K562 (cell line): ENCODE measurements around the gene HKDC1. TPM values are rescaled to one million over a fixed set of nuclear protein-coding genes. Genes with fewer than 3 reads are reported as not detected.

ENCODE experiments used
- ATF3 ChIP-seq, 2 experiments: fragments of 450-650 bp in 1 of 2; sonication (generic) in 1 of 2; formaldehyde crosslinking in 1 of 2; IDR thresholded peaks in 1 of 2; conservative IDR thresholded peaks in 1 of 2; 2 replicates each; pipeline versions ENCODE4 v1.6.1 to v1.8.1; 2016 to 2023; ENCODE audit warnings: mild to moderate bottlenecking in 2 of 2, moderate library complexity in 2 of 2, inconsistent platforms in 1 of 2, missing genetic modification reagents in 1 of 2
- BRD4 ChIP-seq: fragments of 200-600 bp; sonication (generic); IDR thresholded peaks from 2 replicates; pipeline ENCODE4 v1.6.1; 2017; ENCODE audit warnings: inconsistent platforms
- DMBX1 ChIP-seq: fragments of 250-450 bp; sonication (Bioruptor Pico); IDR thresholded peaks from 2 replicates; pipeline ENCODE4 v1.8.0; 2022; ENCODE audit warnings: inconsistent platforms, mild to moderate bottlenecking, moderate library complexity, borderline replicate concordance
- E2F8 ChIP-seq: fragments of 450-650 bp; IDR thresholded peaks from 2 replicates; pipeline ENCODE4 v1.7.1; 2018; ENCODE audit warnings: mild to moderate bottlenecking, low read depth; ENCODE audit not compliant: partially characterized antibody
- FOXJ2 ChIP-seq: fragments of 200-800 bp; sonication (Bioruptor generic); IDR thresholded peaks from 2 replicates; pipeline ENCODE4 v1.6.1; 2016; ENCODE audit warnings: missing genetic modification characterization, missing compliant biosample characterization
- MGA ChIP-seq: fragments of 450-650 bp; IDR thresholded peaks from 2 replicates; pipeline ENCODE4 v1.6.1; 2016; ENCODE audit warnings: mild to moderate bottlenecking, moderate library complexity
- MTF1 ChIP-seq: fragments of 250-450 bp; sonication (Bioruptor Pico); IDR thresholded peaks from 2 replicates; pipeline ENCODE4 v1.9.0; 2021; ENCODE audit warnings: moderate library complexity, mild to moderate bottlenecking, inconsistent platforms, borderline replicate concordance
- NEUROD1 ChIP-seq: fragments of 150-350 bp; IDR thresholded peaks from 2 replicates; pipeline ENCODE4 v1.6.1; 2014; ENCODE audit warnings: borderline replicate concordance, low read length, low read depth; ENCODE audit not compliant: partially characterized antibody
- RAD21 ChIP-seq, 2 experiments: fragments of 250-450 bp in 1 of 2; fragments of 450-650 bp in 1 of 2; sonication (Bioruptor Pico) in 1 of 2; formaldehyde crosslinking in 1 of 2; IDR thresholded peaks in 1 of 2; conservative IDR thresholded peaks in 1 of 2; 2 replicates each; pipeline versions ENCODE4 v1.4.0 to v1.8.0; 2020 to 2022; ENCODE audit warnings: mild to moderate bottlenecking in 2 of 2, moderate library complexity in 1 of 2
- RBFOX2 ChIP-seq: fragments of 200-400 bp; formaldehyde crosslinking; IDR thresholded peaks from 2 replicates; pipeline ENCODE4 v1.6.1; 2017; ENCODE audit warnings: low read depth, mild to moderate bottlenecking, low read length, moderate library complexity
- polyA plus RNA-seq, 8 experiments: library from polyadenylated mRNA; depleted of rRNA in 4 of 8; stranded (reverse) in 5 of 8; unstranded in 3 of 8; fragments of >200 nt; fragmentation: Nextera tagmentation in 2 of 8; fragmentation: Illumina TruSeq in 1 of 8; extraction: Ambion mirVana in 2 of 8; extraction: Trizol in 1 of 8; gene quantifications; 2 replicates each; pipeline versions ENCODE4 v1.2.1 to v1.2.3, GENCODE V29; 2011 to 2014; ENCODE audit warnings: inconsistent platforms in 1 of 8, missing spikeins in 1 of 8
- total RNA-seq, 7 experiments: library from RNA; depleted of rRNA in 6 of 7; stranded (reverse); fragments of >200 nt in 6 of 7; fragmentation: Illumina TruSeq in 2 of 7; extraction: Trizol in 2 of 7; gene quantifications; 2 replicates each; pipeline versions ENCODE4 v1.2.1 to v1.2.3, GENCODE V29; 2011 to 2021; ENCODE audit warnings: low replicate concordance in 1 of 7

HKDC1 gene
- total and polyA plus RNA-seq, 9 of the 15 experiments (the other 6 are each of a cell fraction or from before 2014, with no cell fraction given): 0.04 to 0.22 (median 0.11) TPM; not detected in 5

GRCh38 chr10:69316313-69317059 is 96.4 kb downstream of the HKDC1 start (continued):
- no peak for TF ChIP-seq MGA
- no peak; the same call in none of the 2 replicates for TF ChIP-seq RBFOX2
- no peak for TF ChIP-seq ATF3 (IDR thresholded peaks at IDR 0.05)
- no peak for TF ChIP-seq ATF3 (CRISPR knock-in tag; conservative IDR thresholded peaks at IDR 0.05)
- TF ChIP-seq DMBX1: 0 out of 2 replicates have a peak, but pooled peaks have one; percentile 10
- TF ChIP-seq RAD21 (CRISPR knock-in tag; conservative IDR thresholded peaks at IDR 0.05 in 1 of 2, IDR thresholded peaks at IDR 0.05 in 1 of 2): no peak
- TF ChIP-seq BRD4: no peak
- TF ChIP-seq MTF1 (CRISPR knock-in tag): no peak
- TF ChIP-seq NEUROD1: peak; percentile 2
- no peak for TF ChIP-seq FOXJ2 (tag)
- peak; percentile 7 for TF ChIP-seq E2F8
